ENCODE data around the gene MMP8. TPM values are rescaled to one million over a fixed set of nuclear protein-coding genes. Genes with fewer than 3 reads are reported as not detected.

MMP8 gene
- polyA plus RNA-seq, 1 donor, result 0.04 TPM

Other genes with a start within 250 kb of the MMP8 start
- gene MMP7, start 194.2 kb downstream of the MMP8 start, polyA plus RNA-seq (ENCODE audit: insufficient read length), result not detected
- not detected for gene MMP20, start 99.6 kb downstream of the MMP8 start, polyA plus RNA-seq (ENCODE audit: insufficient read length)
- gene MMP27, start 19.2 kb downstream of the MMP8 start, polyA plus RNA-seq (ENCODE audit: insufficient read length), result not detected
- not detected for gene MMP10, start 55.7 kb upstream of the MMP8 start, polyA plus RNA-seq (ENCODE audit: insufficient read length)
- gene MMP1, start 73.2 kb upstream of the MMP8 start, polyA plus RNA-seq (ENCODE audit: insufficient read length), result 0.23 TPM
- gene MMP3, start 118.7 kb upstream of the MMP8 start, polyA plus RNA-seq (ENCODE audit: insufficient read length), result not detected
- not detected for gene MMP12, start 150.0 kb upstream of the MMP8 start, polyA plus RNA-seq (ENCODE audit: insufficient read length)
- 0.10 TPM for gene MMP13, start 230.8 kb upstream of the MMP8 start, polyA plus RNA-seq (ENCODE audit: insufficient read length)